Measurements from ENCODE around the gene KHDC4.
"Not testable (repeated sequence)": the region's sequence is repeated elsewhere in the genome, so short reads cannot be mapped to it uniquely, and the experiment has no call there.

Gene KHDC4

GRCh38 chr1:155940482-155940992 lies 6.3 kb upstream of the KHDC4 start:
- DNase-seq = no peak

- DNase-seq = peak; percentile 61
Measured at GRCh38 chr1:155938220-155938627, 4.0 kb upstream of the KHDC4 start.

- peak; percentile 21 for DNase-seq
Measured at GRCh38 chr1:155934936-155935590, 850 bp upstream of the KHDC4 start.

GRCh38 chr1:155933591-155934096 lies 569 bp downstream of the KHDC4 start:
- no peak for DNase-seq

- no peak for DNase-seq
Measured at GRCh38 chr1:155932487-155932886, 1.7 kb downstream of the KHDC4 start.

- no peak for DNase-seq
Measured at GRCh38 chr1:155932081-155932480, 2.1 kb downstream of the KHDC4 start.

- no peak for DNase-seq
Measured at GRCh38 chr1:155931332-155932038, 2.7 kb downstream of the KHDC4 start.

GRCh38 chr1:155930725-155931124 lies 3.5 kb downstream of the KHDC4 start:
- DNase-seq = not testable (repeated sequence)

- no peak for DNase-seq
Measured at GRCh38 chr1:155929057-155929456, 5.2 kb downstream of the KHDC4 start.

- DNase-seq = no peak
Measured at GRCh38 chr1:155925506-155925905, 8.7 kb downstream of the KHDC4 start.

GRCh38 chr1:155920717-155921116 lies 13.5 kb downstream of the KHDC4 start:
- no peak for DNase-seq

- no peak for DNase-seq
Measured at GRCh38 chr1:155919801-155920200, 14.4 kb downstream of the KHDC4 start.

- DNase-seq = no peak
Measured at GRCh38 chr1:155918660-155919059, 15.6 kb downstream of the KHDC4 start.

GRCh38 chr1:155913969-155914757 lies 20.1 kb downstream of the KHDC4 start:
- no peak for DNase-seq

- no peak for DNase-seq
Measured at GRCh38 chr1:155912056-155912536, 22.1 kb downstream of the KHDC4 start.

GRCh38 chr1:155911156-155912055 lies 22.8 kb downstream of the KHDC4 start, which contains the start of gene RIT1:
RIT1 (minus strand) TSS chr1:155911349; CDS start chr1:155910761, 588 bp downstream.
- peak; percentile 59 for DNase-seq

GRCh38 chr1:155910621-155911121 lies 23.5 kb downstream of the KHDC4 start:
- no peak for DNase-seq

- DNase-seq = no peak
Measured at GRCh38 chr1:155909894-155910293, 24.3 kb downstream of the KHDC4 start.

- no peak for DNase-seq
Measured at GRCh38 chr1:155904261-155904660, 30.0 kb downstream of the KHDC4 start.

GRCh38 chr1:155900161-155900560 lies 34.1 kb downstream of the KHDC4 start:
- no peak for DNase-seq

GRCh38 chr1:155899683-155900082 lies 34.5 kb downstream of the KHDC4 start:
- DNase-seq = no peak

GRCh38 chr1:155898888-155899287 lies 35.3 kb downstream of the KHDC4 start:
- no peak for DNase-seq
